ENCODE data around the gene TAOK1.

- TF ChIP-seq CTCF (IDR thresholded peaks at IDR 0.05) (no peak), POLR2A (IDR thresholded peaks at IDR 0.05) (no peak)
These were observed 167.0 kb downstream of the TAOK1 start for GRCh38 chr17:29557085-29557738.
